HG03457 (cell line): ENCODE measurements around the gene OSMR.
"Not testable (repeated sequence)": the region's sequence is repeated elsewhere in the genome, so short reads cannot be mapped to it uniquely, and the experiment has no call there.

Experiments used
- ATAC-seq: cut with Tn5 transposase; IDR thresholded peaks from one replicate; pipeline ENCODE4 v1.9.1; 2021; ENCODE audit warnings: moderate number of reproducible peaks; ENCODE audit not compliant: unreplicated experiment

Gene OSMR

DNA sequence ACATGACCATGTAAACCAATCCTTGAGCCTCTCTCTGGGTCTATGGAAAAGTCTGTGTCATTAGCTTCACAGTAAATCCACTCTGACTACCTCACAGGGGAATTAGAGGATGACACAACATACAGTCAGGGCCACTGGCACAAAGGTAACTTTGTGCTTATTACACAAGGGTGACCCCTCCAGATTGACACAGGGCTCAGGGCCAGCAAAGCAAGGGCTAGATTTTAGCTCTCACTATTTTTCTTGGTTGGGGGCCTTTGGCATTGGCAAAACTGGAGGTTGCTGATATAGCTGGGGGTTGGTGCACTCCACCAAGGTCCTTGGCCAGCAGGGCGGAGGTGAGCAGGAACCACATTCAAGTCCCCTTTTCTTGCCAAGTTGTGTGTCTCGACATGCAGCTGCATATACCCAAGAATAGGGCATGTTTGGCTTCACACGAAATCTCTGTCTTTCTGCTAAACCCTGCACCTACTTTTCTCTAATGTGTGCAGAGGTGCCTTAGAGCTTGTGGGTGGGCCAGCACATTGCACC is 15.2 kb upstream of the OSMR start:
- no peak for ATAC-seq

DNA sequence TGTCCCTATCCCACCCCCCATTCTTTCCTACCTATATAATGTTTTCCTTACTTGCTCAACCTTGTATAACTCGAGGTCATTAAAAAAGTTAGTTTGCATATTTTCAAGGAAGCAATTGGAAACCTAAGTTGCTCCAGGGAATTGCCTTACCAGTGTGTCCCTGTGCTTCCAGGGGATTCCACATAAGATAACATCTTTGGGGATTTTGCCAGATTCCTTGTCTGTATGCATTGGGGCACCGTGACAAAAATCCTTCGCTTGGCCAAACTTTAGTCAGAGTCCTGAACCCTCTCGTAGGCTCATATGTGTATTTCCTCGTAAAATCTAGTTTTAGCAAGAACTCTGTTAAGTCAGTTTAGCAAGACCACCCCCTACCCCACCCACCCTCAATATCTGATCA is 14.7 kb upstream of the OSMR start:
- ATAC-seq, result no peak

DNA sequence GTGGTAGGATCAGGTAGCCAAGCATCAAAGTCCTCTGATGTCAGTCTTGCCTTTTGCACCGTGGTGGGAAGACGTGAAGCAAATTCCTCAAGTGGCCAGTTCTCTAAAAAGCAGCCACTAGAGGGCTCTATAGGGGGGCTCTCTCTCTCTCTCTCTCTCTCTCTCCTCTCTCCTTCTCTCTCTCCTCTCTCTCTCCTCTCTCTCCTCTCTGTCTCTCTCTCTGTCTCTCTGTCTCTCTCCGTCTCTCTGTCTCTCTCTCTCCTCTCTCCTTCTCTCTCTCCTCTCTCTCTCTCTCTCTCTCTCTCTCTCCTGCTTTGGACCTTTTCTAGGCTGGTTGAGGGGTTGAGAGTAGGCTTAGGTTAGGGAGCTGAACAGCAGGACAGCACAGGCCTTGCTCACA is 13.9 kb upstream of the OSMR start:
- no peak for ATAC-seq

DNA sequence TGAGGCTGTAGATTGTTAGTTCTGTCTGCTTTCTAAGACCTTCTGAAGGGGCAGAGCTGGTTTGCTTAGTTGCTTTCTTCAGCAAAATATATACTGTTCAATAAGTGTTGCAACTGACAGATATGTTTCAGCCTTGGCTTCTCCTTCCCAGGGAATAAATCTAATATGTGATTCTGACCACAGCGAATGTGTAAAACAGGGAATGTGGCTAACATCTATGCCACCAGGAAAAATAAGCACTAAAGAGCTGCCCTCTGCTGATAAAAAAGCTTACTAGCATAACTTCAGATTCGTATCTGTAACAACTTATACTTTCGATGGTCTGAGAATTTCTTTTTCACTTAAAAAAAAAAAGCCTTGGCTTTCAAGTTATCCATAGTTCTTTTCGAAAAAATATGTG is 13.0 kb upstream of the OSMR start:
- ATAC-seq, result no peak

DNA sequence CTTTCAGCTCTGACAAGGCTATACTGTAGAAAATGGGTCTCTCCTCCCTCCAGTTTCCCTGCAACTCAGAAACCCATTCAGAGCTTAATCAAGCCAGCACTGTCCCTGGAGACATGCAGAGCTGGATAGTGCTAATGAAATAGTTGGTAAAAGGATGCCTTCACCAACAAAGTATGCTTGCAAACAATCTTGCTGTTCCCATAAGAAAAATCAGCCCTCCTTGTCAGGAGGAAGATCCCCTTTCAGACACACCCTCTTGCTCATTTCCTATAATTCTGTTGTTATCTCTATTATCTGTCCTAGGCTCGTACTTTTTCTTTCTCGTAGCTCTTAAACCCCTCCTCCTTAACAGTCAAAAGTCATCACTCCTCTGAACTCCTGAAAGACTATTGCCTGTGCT is 9.9 kb upstream of the OSMR start:
- no peak for ATAC-seq

DNA sequence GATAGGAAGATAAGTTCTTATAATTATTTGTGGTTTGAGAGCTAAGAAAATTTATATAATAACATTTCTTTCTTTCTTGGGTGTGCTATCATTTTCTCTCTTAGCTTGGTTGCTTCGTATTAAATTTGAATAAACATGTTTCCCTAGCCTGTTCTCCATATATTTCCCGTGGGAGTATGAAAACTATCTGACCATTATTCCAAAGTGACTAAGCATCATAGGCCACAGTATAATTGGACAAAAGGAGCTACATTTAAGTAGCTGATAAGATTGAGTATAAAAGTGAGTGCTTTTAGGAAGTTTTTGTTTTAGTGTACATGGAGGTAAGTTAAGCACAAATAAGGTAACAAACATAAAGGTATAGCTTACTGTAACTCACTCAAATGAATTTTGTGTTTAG is 8.4 kb upstream of the OSMR start:
- ATAC-seq, result no peak

DNA sequence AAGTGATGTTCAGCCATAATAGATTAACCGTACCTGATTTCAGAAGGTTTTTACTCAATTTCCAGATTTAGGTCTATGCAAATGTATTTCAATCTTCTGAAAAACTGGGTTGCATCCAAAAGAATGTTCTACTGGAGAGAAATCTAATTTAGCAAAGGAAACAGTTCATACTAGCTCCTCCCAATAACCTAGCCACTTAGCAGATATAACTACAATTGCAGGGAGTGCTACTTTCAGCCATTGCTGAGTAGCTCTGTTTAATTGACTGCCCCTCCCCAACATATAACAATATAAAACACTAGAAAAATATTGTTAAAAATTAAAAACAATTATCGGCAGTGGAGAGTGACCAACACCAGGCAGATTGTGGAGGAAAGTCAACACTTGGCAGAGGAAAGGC is 7.9 kb upstream of the OSMR start:
- no peak for ATAC-seq

DNA sequence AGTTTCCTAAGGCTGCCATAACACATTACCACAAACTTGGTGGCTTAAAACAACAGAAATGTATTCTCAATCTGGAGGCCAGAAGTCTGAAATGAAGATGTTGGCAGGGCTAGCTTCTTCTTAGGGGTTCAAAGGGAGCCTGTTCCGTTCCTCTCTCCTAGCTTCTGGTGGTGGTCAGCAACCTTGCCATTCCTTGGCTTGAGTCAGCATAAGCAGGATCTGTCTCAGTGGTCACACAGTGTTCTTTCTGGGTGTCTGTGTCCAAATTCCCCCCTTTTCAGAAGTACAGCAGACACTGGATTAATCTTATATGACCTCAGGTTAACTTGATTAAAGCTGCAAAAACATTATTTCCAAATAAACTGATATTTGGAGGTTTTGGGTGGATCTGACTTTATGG is 2.1 kb upstream of the OSMR start:
- no peak for ATAC-seq

DNA sequence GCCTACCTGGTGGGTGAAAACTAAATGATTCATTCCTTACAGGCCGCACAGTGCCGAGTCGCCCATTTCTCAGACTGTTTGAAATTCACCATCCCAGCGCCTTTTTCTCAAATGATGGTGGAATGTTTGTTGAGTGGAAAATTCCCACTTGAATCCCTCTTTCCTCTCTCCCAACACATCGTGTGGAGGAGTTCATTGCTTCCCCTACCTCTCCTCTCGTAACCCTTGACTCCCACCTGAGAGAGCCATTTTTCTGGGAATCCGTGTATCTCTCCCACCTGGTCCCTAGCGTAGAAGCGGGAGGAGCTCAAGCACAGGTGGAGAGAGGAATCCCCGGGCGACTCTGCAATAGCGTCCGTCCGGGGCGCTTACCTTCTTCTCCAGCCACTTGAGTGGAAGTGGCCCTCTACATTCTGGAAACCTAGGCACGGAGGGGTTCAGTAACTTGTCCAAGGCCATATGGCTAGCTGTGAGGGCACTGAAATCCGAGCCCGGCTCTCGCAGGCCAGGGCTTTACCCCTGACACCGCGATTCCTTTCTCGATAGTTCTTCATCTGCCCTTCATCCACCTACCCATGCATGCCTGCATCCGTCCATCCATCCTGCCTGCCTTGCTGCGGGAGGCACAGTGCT is 683 bp downstream of the OSMR start:
- ATAC-seq, result no peak

DNA sequence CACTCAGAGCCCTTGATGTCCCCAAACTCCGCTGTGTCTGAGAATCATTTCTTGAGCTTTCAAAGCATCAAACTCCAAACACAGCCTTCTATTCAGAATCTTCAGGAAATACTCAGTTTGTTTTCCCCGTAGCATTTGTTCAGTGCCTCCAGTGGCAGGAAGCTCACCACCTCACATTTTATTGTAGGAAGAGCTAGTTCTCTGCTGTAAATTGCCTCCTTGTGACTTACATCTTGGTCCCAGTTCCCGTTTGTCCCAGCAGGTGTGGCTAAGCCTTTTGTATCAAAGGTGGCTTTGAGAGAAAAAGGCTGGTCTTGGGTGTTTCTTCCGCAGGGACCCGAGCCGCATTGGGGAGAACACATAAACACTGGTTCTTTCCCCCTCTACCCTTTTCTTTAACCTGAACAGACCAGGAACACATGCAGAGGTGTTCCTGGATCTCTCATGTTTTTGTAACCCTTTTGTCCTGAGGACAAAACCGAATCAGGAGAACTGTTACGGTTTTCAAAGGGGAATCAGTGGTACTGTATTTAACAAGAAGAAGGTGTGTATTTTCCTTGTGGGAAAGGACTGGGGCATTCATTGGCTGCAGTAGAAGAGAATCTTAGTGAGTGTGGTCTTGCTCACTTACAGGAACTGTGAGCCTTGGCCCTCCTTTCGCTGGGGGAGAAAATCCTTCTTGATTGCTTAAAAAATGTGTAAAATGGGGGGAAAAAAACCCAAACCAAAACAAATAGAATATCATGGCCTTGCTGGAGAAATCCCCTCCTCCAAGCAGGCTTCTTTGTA is 1.9 kb downstream of the OSMR start:
- no peak for ATAC-seq

DNA sequence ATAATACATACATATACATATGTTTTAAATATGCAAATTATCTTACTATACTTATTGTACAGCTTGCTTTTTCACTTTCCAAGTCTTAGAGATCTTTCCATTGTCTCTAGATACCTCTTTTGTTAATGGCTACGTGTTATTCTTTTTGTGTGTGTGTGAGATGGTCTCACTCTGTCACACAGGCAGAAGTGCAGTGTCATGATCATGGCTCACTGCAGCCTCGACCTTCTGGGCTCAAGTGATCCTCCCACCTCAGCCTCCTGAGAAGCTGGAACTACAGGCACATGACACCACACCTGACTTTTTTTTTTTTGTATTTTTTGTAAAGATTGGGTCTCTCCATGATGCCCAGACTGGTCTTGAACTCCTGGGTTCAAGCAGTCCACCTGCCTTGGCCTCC is 2.8 kb downstream of the OSMR start:
- no peak for ATAC-seq

DNA sequence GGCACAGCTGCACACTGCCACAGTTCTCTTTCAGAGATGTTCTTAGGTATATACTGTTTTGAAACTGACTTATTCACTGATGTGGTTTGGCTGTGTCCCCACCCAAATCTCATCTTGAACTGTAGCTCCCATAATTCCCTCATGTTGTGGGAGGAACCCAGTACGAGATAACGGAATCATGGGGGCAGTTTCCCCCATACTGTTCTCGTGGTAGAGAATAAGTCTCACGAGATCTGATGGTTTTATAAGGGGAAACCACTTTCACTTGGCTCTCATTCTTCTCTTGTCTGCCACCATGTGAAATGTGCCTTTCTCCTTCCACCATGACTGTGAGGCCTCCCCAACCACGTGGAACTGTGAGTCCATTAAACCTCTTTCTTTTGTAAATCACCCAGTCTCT is 5.8 kb downstream of the OSMR start:
- ATAC-seq, result not testable (repeated sequence)

DNA sequence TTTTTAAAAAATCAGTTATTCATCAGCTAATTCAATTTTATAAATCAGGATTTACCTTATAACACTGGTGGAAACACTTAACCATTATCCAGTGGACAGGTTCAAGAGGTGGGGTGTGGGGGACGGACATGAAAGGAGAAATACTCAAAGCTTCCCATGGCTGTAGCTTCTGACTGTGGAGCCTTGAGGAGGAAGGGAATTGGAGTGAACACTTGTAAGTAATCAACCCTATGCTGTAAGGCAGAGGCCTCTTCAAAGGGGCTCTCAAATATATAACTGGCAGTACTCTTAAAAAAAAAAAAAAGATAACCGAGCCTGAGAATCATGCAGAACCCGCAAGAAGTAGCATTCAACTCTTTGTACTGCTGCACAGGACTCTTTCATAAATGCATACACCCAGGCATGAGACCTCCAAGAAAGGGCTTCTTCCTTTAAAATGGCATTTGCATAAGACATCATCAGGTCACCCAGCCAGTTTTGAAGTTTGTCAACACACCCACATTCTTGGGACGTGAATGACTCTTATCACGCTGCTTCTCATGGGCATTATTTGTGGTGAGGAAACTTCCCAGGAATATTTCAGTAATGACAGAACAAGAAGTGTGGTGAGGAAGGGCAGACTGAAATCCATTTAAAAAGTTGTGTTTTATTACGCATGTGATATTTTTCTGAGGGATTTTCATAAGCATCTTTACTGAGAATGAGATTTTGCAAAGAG is 8.1 kb downstream of the OSMR start:
- ATAC-seq, result no peak

DNA sequence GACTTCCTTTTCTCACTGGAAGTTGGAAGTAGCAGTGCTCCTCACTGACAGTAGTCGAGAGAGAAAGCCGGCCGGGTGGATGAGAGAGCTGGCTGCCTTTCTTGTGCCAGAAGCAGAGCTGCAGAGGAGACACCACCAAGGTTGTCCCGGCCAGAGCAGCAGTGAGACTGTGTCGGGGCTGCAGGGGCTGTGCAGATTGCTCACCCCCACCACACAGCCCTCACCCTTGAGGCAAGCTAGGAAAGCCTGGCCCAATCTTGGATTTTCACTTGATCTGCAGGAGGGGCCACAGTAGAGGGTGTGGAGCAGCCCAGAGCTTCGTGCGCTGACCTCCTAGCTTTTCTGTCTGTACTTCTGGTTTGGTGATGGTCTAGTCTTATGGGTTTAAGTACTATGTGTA is 9.1 kb downstream of the OSMR start:
- no peak for ATAC-seq

DNA sequence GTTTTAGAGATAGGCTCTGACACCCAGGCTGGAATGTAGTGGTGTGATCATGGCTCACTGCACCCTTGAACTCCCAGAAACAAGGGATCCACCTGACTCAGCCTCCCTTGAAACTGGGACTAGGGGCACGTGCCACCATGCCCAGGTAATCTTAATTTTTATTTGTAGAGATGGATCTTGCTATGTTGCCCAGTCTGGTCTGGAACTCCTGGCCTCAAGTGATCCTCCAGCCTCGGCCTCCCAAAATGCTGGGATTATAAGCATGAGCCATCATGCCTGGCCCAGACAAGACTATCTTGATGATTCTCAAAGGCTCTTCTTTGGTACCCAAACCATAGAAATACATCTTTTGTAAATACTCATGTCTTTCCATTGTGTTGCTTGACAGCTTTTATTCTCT is 10.8 kb downstream of the OSMR start:
- ATAC-seq, result no peak

DNA sequence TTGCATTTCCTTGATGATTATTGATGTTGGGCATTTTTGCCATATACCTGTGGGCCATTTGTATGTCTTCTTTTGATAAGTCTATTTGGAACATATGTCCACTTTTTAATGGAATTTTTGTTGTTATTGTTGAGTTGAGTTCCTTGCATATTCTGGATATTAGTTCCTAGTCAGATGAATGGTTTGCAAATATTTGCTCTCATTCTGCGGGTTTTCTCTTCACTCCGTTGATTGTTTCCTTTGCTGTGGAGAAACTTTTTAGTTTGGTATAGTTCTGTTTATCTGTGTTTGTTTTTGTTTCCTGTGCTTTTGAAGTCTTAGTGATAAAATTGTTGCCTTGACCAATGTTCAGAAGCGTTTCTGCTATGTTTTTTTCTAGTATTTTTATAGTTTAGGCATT is 13.0 kb downstream of the OSMR start:
- ATAC-seq, result no peak

DNA sequence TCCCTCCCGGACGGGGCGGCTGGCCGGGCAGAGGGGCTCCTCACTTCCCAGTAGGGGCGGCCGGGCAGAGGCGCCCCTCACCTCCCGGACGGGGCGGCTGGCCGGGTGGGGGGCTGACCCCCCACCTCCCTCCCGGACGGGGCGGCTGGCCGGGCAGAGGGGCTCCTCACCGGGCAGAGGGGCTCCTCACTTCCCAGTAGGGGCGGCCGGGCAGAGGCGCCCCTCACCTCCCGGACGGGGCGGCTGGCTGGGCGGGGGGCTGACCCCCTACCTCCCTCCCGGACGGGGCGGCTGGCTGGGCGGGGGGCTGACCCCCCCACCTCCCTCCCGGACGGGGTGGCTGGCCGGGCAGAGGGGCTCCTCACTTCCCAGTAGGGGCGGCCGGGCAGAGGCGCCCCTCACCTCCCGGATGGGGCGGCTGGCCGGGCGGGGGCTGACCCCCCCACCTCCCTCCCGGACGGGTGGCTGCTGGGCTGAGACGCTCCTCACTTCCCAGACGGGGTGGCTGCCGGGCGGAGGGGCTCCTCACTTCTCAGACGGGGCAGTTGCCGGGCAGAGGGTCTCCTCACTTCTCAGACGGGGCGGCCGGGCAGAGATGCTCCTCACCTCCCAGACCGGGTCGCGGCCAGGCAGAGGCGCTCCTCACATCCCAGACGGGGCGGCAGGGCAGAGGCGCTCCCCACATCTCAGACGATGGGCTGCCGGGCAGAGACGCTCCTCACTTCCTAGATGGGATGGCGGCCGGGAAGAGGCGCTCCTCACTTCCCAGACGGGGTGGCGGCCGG is 16.4 kb downstream of the OSMR start:
- ATAC-seq, result not testable (repeated sequence)

DNA sequence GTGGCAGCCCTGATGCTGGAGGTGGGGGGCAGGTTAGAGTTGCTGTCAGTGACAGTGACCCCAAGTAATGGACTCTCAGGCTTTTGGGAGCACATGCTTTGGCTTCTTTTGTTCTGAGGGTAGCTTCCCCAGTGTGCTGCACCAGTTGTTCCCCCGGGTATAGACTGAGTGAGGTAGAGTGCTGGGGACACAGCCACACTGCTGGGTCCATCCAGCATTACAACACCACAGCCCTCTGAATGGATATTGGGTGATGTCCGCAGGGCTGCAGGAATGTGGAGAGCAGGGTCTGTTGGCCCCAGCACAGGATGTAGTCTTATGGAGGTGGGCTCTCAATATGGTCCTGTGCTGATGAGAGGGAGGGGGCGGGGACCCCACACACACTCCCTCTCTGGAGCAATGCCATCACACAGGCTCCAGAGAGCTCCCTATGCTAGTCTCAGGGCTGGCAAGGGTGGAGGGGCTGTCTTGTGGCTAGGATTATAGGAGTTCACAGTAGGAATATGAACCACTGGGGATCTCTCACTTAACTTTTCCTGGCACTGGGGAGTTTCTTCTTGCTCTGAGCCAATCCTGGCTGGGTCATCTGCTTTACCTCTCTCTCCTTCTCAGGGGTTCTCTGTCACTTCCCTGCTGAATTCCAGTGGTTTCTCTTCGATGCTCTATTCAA is 20.7 kb downstream of the OSMR start:
- ATAC-seq, result no peak

DNA sequence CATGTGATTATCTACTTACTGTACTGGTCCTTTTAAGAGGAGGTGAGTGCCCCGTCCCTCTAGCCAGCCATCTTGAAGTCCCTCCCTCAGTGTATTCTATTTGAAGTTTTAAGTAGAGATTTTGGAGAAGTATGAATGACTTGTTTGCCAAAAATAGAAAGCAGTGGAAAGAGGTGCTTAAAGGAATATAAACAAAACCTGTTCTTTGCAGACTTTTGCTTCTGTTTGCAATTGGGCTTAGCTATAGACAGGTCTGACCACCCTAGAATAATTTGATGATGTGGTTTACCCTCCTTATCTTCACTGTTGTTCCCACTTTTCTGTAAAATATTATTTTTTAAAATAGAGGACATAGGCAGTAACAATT is 21.2 kb downstream of the OSMR start:
- no peak for ATAC-seq

DNA sequence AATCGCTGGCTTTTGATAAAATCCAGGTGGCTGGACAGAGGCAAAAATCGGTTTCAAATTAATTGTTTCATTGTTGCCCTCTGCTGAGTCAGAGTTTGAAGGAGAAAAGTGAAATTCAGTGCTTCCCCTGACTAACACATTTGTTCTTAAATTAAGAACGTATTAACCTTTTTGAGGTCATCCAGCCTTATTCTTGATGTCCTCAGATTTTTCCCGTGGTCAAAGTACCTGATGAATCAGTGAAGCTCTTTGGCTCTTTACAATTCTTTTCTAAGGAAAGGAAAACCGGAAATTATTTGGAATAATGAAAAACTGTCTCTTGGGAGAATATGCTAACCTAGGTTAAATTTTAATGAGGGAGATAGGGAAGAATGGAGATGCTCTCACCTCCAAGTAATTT is 21.6 kb downstream of the OSMR start:
- no peak for ATAC-seq

DNA sequence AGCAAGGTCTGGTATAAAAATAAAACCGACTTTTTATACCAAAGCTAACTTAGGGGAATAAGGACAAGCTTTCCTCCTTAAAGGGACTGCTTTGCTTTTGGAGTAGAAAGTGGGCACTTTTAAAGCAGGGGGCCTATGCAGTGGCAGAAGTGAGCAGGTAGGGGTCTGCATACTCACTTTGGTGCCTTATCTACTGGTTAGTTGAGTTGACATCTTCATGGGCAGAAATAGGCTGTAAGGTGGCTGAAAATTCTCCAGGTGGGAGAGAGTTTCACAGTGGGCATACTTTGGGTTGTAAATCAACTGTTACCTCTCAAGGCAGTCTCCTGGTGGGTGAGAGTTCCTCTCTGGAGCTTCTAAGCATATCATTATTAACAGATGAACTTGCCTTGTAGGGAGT is 24.8 kb downstream of the OSMR start:
- ATAC-seq, result no peak
